PC-3 (cell line): ENCODE data around the gene KLF14.

ENCODE experiments used
- CTCF ChIP-seq: fragments of 300-600 bp; sonication (generic); conservative IDR thresholded peaks from 2 replicates; pipeline ENCODE4 v1.5.1; 2017; ENCODE audit warnings: antibody characterized with exemption, low read depth, mild to moderate bottlenecking, low read length
- EZH2 ChIP-seq: fragments of 300-600 bp; sonication (generic); IDR thresholded peaks from one replicate; pipeline ENCODE4 v1.6.1; 2017; ENCODE audit warnings: antibody characterized with exemption, mild to moderate bottlenecking, low read length; ENCODE audit not compliant: unreplicated experiment

- TF ChIP-seq CTCF, result no peak
- TF ChIP-seq EZH2, result no peak
Measured at GRCh38 chr7:130683026-130683425, 51.0 kb downstream of the KLF14 start.
